GM18951 (cell line): ENCODE measurements around the gene ATG10.
"Not testable (repeated sequence)": the region's sequence is repeated elsewhere in the genome, so short reads cannot be mapped to it uniquely, and the experiment has no call there.

Source experiments
- POLR2A ChIP-seq: IDR thresholded peaks from 4 replicates; pipeline ENCODE4 v1.6.1; 2011; ENCODE audit warnings: mild to moderate bottlenecking; ENCODE audit not compliant: insufficient read length, insufficient read depth; ENCODE audit errors: extremely low read depth
- in situ Hi-C: fragments of 300-500 bp; cut with MboI; formaldehyde crosslinking; loops from one replicate; pipeline ENCODE4 v1.12.0; 2022; ENCODE audit warnings: low sequenced_read_pairs, mixed read lengths, inconsistent platforms; ENCODE audit not compliant: unreplicated experiment

ATG10 gene

DNA sequence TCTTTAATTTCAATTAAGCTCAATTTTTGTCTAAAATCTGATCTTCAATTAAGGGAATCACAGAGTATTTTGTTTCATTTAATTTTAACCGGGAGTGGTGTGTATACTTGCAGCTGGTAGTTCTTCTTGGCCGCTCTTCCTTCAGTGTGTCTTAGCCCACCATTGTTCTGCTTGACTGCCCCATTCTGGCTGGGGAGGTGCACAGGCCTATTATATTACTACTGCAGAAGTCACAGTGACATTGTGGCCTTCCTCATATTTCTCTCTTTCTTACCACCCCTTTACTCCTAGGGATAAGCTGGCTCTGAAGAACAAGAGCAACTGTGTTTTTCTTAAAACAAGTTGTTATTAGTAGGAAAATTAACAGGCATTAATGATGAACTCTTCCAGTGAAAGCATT is 123.7 kb downstream of the ATG10 start:
- in situ Hi-C loops, result no loop called here
- no peak for TF ChIP-seq POLR2A

GRCh38 chr5:82096249-82096648 is 124.4 kb downstream of the ATG10 start:
- in situ Hi-C loops, result no loop called here
- TF ChIP-seq POLR2A, result no peak

- in situ Hi-C loops, result no loop called here
- TF ChIP-seq POLR2A, result no peak
Observed at GRCh38 chr5:82100303-82101077, 128.7 kb downstream of the ATG10 start.

- in situ Hi-C loops, result no loop called here
Observed at GRCh38 chr5:82104872-82105271, 133.0 kb downstream of the ATG10 start.

DNA sequence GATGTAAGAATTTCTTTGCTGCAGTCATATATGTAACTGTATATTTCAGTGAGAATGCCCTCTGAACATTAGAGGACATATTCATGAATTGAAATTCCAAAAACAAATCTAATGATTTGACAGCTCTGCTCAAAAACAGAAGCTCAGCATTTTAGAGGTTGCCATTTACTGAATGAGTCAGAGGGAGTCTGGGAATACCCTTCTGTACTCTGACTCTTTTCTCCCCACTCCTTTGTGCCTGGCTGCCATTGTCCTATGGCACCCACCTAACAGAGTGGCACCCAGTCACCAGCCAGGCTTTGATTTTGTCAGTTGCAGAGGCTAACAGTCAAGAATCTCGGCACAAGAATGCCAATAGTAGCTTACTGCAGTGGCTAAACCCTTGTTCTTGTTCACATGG is 133.6 kb downstream of the ATG10 start:
- TF ChIP-seq POLR2A, result no peak
- in situ Hi-C loops, result no loop called here

More at GRCh38 chr5:82104872-82105271, 133.0 kb downstream of the ATG10 start:
- no peak for TF ChIP-seq POLR2A

DNA sequence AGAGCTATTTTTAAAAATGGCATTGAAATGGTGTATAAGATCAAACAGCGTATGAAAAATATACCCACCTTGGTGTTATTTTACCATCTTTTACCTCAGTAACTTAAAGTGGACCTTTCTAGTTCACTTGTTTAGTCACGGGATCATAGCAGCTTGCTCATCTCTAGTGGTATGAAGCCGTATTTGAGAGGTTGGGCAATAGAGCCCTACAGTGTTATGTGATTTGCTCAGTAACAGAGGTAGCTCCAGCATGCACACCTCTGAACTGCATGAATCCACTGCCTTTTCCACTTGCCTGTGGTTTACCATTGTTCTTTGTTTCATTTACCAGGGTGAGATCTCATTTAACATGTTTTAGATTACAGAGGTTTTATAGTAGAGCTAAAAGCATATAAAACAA is 134.4 kb downstream of the ATG10 start:
- in situ Hi-C loops, result no loop called here
- TF ChIP-seq POLR2A, result no peak

GRCh38 chr5:82106756-82107155 is 134.9 kb downstream of the ATG10 start:
- in situ Hi-C loops, result no loop called here

DNA sequence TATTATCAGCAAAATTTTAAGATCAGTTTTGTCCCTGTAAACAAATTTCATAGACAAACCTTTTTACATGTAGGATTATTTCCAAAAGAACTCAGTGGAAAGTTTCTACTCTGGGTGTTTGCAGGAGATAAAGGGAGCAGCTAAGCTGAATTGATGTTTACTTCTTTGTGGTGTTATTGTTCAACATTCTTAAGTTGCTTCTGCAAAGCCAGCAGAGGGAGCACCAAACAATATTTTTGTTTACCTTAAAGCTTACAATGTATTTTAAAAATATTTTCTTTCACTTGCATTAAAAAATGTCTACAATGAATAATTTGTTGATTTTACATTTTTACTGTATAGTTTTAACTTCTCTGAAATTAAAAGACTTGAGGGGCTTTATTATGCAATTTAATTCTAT is 135.4 kb downstream of the ATG10 start:
- no peak for TF ChIP-seq POLR2A
- in situ Hi-C loops, result no loop called here

More at GRCh38 chr5:82106756-82107155, 134.9 kb downstream of the ATG10 start:
- TF ChIP-seq POLR2A, result no peak

DNA sequence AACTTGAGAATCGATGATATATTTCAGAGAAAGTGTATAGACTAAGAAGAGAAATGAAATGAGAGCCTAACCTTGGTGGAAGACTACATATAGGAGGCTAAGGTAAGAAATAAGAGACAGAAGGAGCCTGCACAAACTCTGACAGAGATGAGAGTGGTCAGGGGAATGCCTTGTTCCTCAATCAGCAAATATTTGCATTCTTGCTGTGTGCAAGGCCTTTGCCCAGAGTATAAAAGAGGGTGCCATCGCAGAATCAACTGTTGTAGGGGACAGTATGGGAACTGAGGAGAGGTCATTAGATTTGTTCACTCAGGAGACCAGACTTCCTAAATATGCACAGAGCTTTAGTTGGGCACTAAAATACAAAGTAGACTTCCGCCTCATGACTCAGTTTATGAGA is 137.2 kb downstream of the ATG10 start:
- in situ Hi-C loops, result no loop called here
- no peak for TF ChIP-seq POLR2A

GRCh38 chr5:82109915-82110314 is 138.1 kb downstream of the ATG10 start:
- in situ Hi-C loops, result not testable (repeated sequence)

- in situ Hi-C loops, result no loop called here
Observed at GRCh38 chr5:82111191-82111590, 139.4 kb downstream of the ATG10 start.

GRCh38 chr5:82115858-82116257 is 144.0 kb downstream of the ATG10 start:
- in situ Hi-C loops, result no loop called here
- TF ChIP-seq POLR2A, result no peak

More at GRCh38 chr5:82111191-82111590, 139.4 kb downstream of the ATG10 start:
- TF ChIP-seq POLR2A, result no peak

DNA sequence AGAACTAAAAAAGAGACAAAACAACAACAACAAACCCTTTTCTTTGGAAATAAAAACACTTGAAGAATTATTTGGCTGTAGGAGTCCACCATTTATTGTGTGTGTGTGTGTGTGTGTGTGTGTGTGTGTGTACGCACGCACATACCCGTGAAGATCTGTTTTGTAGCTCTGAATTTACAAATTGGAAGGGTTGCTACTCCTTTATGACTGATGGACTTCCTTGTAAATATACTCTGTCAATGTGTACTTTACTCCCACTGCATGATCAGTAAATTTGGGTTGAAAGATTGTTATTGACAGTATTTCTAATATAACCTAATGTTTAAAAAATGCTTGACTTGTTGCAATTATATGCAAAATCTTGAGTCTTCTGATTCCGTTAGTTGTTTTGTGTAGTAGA is 148.1 kb downstream of the ATG10 start:
- in situ Hi-C loops, result no loop called here
- no peak for TF ChIP-seq POLR2A

- in situ Hi-C loops, result no loop called here
- no peak for TF ChIP-seq POLR2A
Observed at GRCh38 chr5:82129723-82130285, 158.0 kb downstream of the ATG10 start.
